Measurements from ENCODE around the gene SV2B. TPM values are rescaled to one million over a fixed set of nuclear protein-coding genes. Genes with fewer than 3 reads are reported as not detected.
"Not testable (repeated sequence)": the region's sequence is repeated elsewhere in the genome, so short reads cannot be mapped to it uniquely, and the experiment has no call there.

Gene SV2B
- total RNA-seq, 2 donors from 2014 or later: 0.17 to 1.1 TPM

GRCh38 chr15:91342097-91342496 is 242.0 kb downstream of the SV2B start:
- H3K4me1 ChIP-seq: no peaks in the 10 kb centered on the region
- TF ChIP-seq CTCF (IDR thresholded peaks at IDR 0.05): no peak

GRCh38 chr15:91344912-91345311 is 244.9 kb downstream of the SV2B start:
- DNase-seq; H3K4me3 ChIP-seq; H3K27ac ChIP-seq; intact Hi-C loops (cut with DNase I); H3K9me3 ChIP-seq; H3K27me3 ChIP-seq; H3K4me1 ChIP-seq; H3K9ac ChIP-seq (ENCODE audit: low read depth in 2 of 2, low read length in 2 of 2); H3K36me3 ChIP-seq: not testable (repeated sequence)

More at GRCh38 chr15:91342097-91342496, 242.0 kb downstream of the SV2B start:
- Histone ChIP-seq H3K9ac (ENCODE audit: low read depth in 2 of 2, low read length in 2 of 2) (no peak overlapping the region), H3K27ac (no peak overlapping the region), H3K27me3 (no peaks in the 10 kb centered on the region), H3K9me3 (no peaks in the 10 kb centered on the region), H3K36me3 (no peaks in the 10 kb centered on the region), H3K4me3 (no peak overlapping the region)
- DNase-seq: no peak
- intact Hi-C loops (cut with DNase I): no loop called here

GRCh38 chr15:91345736-91346135 is 245.7 kb downstream of the SV2B start:
- no peak overlapping the region for H3K4me3 ChIP-seq
- H3K36me3 ChIP-seq: no peaks in the 10 kb centered on the region
- H3K9me3 ChIP-seq: no peaks in the 10 kb centered on the region
- no peak overlapping the region for H3K9ac ChIP-seq (ENCODE audit: low read depth in 2 of 2, low read length in 2 of 2)
- no peak overlapping the region for H3K27ac ChIP-seq
- TF ChIP-seq CTCF (IDR thresholded peaks at IDR 0.05): no peak
- H3K27me3 ChIP-seq: no peaks in the 10 kb centered on the region
- no peak for DNase-seq
- intact Hi-C loops (cut with DNase I): no loop called here
- H3K4me1 ChIP-seq: no peaks in the 10 kb centered on the region

- Histone ChIP-seq H3K27me3 (no peaks in the 10 kb centered on the region), H3K4me3 (no peak overlapping the region), H3K9me3 (no peaks in the 10 kb centered on the region), H3K9ac (ENCODE audit: low read depth in 2 of 2, low read length in 2 of 2) (no peak overlapping the region), H3K36me3 (no peaks in the 10 kb centered on the region), H3K27ac (no peak overlapping the region), H3K4me1 (no peaks in the 10 kb centered on the region)
- DNase-seq: no peak
- intact Hi-C loops (cut with DNase I): no loop called here
- no peak for TF ChIP-seq CTCF (IDR thresholded peaks at IDR 0.05)
These were observed 246.2 kb downstream of the SV2B start for GRCh38 chr15:91346259-91346658.

GRCh38 chr15:91348752-91349500 is 248.9 kb downstream of the SV2B start:
- Histone ChIP-seq H3K9ac (ENCODE audit: low read depth in 2 of 2, low read length in 2 of 2) (no peak overlapping the region), H3K9me3 (no peaks in the 10 kb centered on the region), H3K27ac (no peak overlapping the region), H3K4me1 (no peaks in the 10 kb centered on the region), H3K4me3 (no peak overlapping the region), H3K36me3 (no peaks in the 10 kb centered on the region), H3K27me3 (no peaks in the 10 kb centered on the region)
- no peak for TF ChIP-seq CTCF (IDR thresholded peaks at IDR 0.05)
- intact Hi-C loops (cut with DNase I): no loop called here
- no peak for DNase-seq

Other genes starting within 250 kb of the SV2B start
- gene FURIN, start 231.7 kb upstream of the SV2B start, total RNA-seq: 10 to 100 TPM; 72.3 to 82.5 TPM
- gene FES, start 215.8 kb upstream of the SV2B start, total RNA-seq: 1 to 10 TPM; 6.5 to 8.8 TPM
- 10 to 100 TPM; 34.2 to 66.4 TPM for gene MAN2A2, start 197.0 kb upstream of the SV2B start, total RNA-seq
- gene HDDC3, start 167.7 kb upstream of the SV2B start, total RNA-seq: 10 to 100 TPM; 13.5 to 29.6 TPM
- gene UNC45A, start 165.0 kb upstream of the SV2B start, total RNA-seq: 10 to 100 TPM; 60.7 to 74.5 TPM
- gene RCCD1, start 145.4 kb upstream of the SV2B start, total RNA-seq: 10 to 100 TPM; 14.8 to 33.0 TPM
- gene PRC1, start 105.7 kb upstream of the SV2B start, total RNA-seq: 100 to 1,000 TPM in 1 of 2 donors, 10 to 100 TPM in 1; 44.3 to 114 TPM
- 10 to 100 TPM; 18.0 to 18.1 TPM for gene VPS33B, start 77.7 kb upstream of the SV2B start, total RNA-seq